RPMI8226 (cell line): ENCODE results near the gene AXIN2.

Experiments
- DNase-seq: peaks from one replicate; pipeline ENCODE4 v3.0.0-alpha.2; 2015

The AXIN2 gene

GRCh38 chr17:65553009-65553645 lies 8.3 kb downstream of the AXIN2 start:
- no peak for DNase-seq

GRCh38 chr17:65552214-65552613 lies 9.2 kb downstream of the AXIN2 start:
- no peak for DNase-seq

GRCh38 chr17:65551267-65552040 lies 10.0 kb downstream of the AXIN2 start:
- DNase-seq = no peak

GRCh38 chr17:65550758-65551157 lies 10.7 kb downstream of the AXIN2 start:
- no peak for DNase-seq

- no peak for DNase-seq
Observed at GRCh38 chr17:65550075-65550662, 11.3 kb downstream of the AXIN2 start.

GRCh38 chr17:65548269-65548969 lies 13.0 kb downstream of the AXIN2 start:
- no peak for DNase-seq

GRCh38 chr17:65547253-65547670 lies 14.2 kb downstream of the AXIN2 start:
- DNase-seq = no peak

GRCh38 chr17:65546579-65546978 lies 14.9 kb downstream of the AXIN2 start:
- no peak for DNase-seq

GRCh38 chr17:65545705-65546523 lies 15.5 kb downstream of the AXIN2 start:
- DNase-seq = no peak

- no peak for DNase-seq
Observed at GRCh38 chr17:65544672-65545071, 16.8 kb downstream of the AXIN2 start.

- DNase-seq = no peak
Observed at GRCh38 chr17:65542610-65543009, 18.8 kb downstream of the AXIN2 start.

GRCh38 chr17:65542067-65542466 lies 19.4 kb downstream of the AXIN2 start:
- no peak for DNase-seq

- no peak for DNase-seq
Observed at GRCh38 chr17:65541453-65541852, 20.0 kb downstream of the AXIN2 start.

- DNase-seq = no peak
Observed at GRCh38 chr17:65539630-65540266, 21.7 kb downstream of the AXIN2 start.

GRCh38 chr17:65538675-65539529 lies 22.5 kb downstream of the AXIN2 start:
- no peak for DNase-seq

GRCh38 chr17:65537845-65538674 lies 23.4 kb downstream of the AXIN2 start:
- no peak for DNase-seq

- no peak for DNase-seq
Observed at GRCh38 chr17:65537343-65537844, 24.1 kb downstream of the AXIN2 start.

- no peak for DNase-seq
Observed at GRCh38 chr17:65536573-65537342, 24.7 kb downstream of the AXIN2 start.
